ENCODE results near the gene PRKAG2.

PRKAG2 gene

DNA sequence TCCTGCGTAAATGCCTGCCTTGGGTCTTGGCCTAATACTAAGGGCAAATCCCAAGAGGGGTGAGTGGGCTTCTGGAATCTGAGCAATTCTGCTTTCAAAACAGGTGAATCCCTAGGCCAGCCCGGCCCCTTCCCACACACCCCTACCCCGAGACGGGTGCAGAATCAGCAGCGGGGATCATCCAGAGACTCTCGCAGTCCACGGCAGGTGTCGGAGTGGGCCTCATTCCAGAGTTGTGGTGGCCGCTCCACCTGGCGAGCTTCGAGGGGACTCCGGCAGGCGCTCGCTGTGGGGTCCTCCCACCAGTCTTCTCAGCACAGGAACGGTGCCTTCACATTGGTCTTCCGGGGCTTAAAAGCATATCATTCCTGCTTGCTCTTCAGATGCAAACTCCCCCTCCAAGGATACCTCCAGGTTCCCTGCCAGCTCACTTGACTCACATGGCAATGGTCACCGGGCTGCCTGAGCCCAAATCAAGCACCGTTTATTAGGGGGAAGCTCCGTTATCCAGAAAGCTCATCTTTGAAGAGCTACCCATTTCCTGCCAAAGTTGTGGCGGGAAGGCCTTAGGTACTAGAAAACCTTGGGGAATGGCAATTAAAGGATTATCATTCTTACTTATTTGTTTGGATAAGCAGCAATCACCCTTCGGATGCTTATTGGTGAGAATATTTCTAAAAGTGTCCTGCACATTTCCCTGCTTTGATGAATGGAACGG is 67.6 kb downstream of the PRKAG2 start:
- no peak for DNase-seq (ENCODE audit: low read depth)
- TF ChIP-seq, protein P1, sequence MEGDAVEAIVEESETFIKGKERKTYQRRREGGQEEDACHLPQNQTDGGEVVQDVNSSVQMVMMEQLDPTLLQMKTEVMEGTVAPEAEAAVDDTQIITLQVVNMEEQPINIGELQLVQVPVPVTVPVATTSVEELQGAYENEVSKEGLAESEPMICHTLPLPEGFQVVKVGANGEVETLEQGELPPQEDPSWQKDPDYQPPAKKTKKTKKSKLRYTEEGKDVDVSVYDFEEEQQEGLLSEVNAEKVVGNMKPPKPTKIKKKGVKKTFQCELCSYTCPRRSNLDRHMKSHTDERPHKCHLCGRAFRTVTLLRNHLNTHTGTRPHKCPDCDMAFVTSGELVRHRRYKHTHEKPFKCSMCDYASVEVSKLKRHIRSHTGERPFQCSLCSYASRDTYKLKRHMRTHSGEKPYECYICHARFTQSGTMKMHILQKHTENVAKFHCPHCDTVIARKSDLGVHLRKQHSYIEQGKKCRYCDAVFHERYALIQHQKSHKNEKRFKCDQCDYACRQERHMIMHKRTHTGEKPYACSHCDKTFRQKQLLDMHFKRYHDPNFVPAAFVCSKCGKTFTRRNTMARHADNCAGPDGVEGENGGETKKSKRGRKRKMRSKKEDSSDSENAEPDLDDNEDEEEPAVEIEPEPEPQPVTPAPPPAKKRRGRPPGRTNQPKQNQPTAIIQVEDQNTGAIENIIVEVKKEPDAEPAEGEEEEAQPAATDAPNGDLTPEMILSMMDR (IDR thresholded peaks at IDR 0.05; ENCODE audit: low read depth, low read length) = no peak
- TF ChIP-seq POLR2A (IDR thresholded peaks at IDR 0.05; ENCODE audit: extremely low read depth, insufficient read length) (no peak), MYC (IDR thresholded peaks at IDR 0.05; ENCODE audit: low read depth, low read length) (no peak)
- TF ChIP-seq, protein P2, sequence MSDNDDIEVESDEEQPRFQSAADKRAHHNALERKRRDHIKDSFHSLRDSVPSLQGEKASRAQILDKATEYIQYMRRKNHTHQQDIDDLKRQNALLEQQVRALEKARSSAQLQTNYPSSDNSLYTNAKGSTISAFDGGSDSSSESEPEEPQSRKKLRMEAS (IDR thresholded peaks at IDR 0.05; ENCODE audit: low read depth, low read length) = no peak
- H3K4me3 ChIP-seq (ENCODE audit: low read depth, low read length) = no peak overlapping the region

GRCh38 chr7:151808400-151809145 is 68.3 kb downstream of the PRKAG2 start:
- TF ChIP-seq POLR2A (IDR thresholded peaks at IDR 0.05; ENCODE audit: extremely low read depth, insufficient read length) (no peak), MYC (IDR thresholded peaks at IDR 0.05; ENCODE audit: low read depth, low read length) (no peak)
- TF ChIP-seq, protein P1 (IDR thresholded peaks at IDR 0.05; ENCODE audit: low read depth, low read length) = no peak
- TF ChIP-seq, protein P2 (IDR thresholded peaks at IDR 0.05; ENCODE audit: low read depth, low read length) = no peak
- H3K4me3 ChIP-seq (ENCODE audit: low read depth, low read length) = no peak overlapping the region
- no peak for DNase-seq (ENCODE audit: low read depth)

GRCh38 chr7:151807846-151808245 is 69.1 kb downstream of the PRKAG2 start:
- no peak overlapping the region for H3K4me3 ChIP-seq (ENCODE audit: low read depth, low read length)
- DNase-seq (ENCODE audit: low read depth) = no peak
- TF ChIP-seq, protein P2 (IDR thresholded peaks at IDR 0.05; ENCODE audit: low read depth, low read length) = no peak
- no peak for TF ChIP-seq POLR2A (IDR thresholded peaks at IDR 0.05; ENCODE audit: extremely low read depth, insufficient read length)
- TF ChIP-seq, protein P1 (IDR thresholded peaks at IDR 0.05; ENCODE audit: low read depth, low read length) = no peak
- no peak for TF ChIP-seq MYC (IDR thresholded peaks at IDR 0.05; ENCODE audit: low read depth, low read length)

DNA sequence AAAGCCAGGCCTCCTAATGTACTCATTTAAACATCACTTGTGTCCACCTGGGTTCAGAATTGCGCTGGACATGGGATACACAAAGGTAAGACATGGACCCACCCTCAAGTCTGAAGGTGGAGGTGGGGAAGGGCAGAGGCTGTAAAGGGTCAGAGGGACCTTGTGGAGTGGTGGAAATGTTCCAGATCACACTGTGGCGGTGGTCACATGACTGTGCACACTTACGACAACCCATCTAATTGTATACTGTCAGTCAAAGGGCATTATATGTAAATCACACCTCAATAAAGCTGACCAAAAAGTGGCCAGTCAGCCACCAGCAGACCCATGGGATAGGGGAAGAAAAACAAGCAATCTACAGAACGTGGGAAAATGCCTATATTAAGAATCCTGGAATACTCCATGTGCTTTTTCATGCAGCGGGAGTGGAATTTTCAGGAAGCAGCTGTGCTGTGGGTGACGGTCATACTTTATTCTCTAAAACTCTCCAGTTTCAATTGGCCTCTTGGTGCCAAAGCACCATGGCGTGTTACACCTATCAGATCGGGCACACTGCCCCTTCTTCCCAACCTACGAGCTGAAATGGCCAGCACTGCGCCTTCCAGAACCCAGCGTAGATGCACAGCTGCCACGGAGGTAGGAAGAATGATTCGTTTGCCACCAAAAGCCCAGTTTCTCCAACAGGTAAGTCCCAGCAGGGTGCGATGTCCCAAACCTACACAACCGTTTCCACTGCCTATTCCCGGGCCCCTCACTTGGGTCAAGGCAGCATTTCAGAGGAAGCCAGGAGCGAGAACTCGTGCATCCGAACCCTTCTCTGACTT is 69.8 kb downstream of the PRKAG2 start:
- H3K4me3 ChIP-seq (ENCODE audit: low read depth, low read length) = no peak overlapping the region
- DNase-seq (ENCODE audit: low read depth) = no peak
- TF ChIP-seq, protein P2 (IDR thresholded peaks at IDR 0.05; ENCODE audit: low read depth, low read length) = no peak
- TF ChIP-seq, protein P1 (IDR thresholded peaks at IDR 0.05; ENCODE audit: low read depth, low read length) = no peak
- no peak for TF ChIP-seq MYC (IDR thresholded peaks at IDR 0.05; ENCODE audit: low read depth, low read length)
- no peak for TF ChIP-seq POLR2A (IDR thresholded peaks at IDR 0.05; ENCODE audit: extremely low read depth, insufficient read length)

DNA sequence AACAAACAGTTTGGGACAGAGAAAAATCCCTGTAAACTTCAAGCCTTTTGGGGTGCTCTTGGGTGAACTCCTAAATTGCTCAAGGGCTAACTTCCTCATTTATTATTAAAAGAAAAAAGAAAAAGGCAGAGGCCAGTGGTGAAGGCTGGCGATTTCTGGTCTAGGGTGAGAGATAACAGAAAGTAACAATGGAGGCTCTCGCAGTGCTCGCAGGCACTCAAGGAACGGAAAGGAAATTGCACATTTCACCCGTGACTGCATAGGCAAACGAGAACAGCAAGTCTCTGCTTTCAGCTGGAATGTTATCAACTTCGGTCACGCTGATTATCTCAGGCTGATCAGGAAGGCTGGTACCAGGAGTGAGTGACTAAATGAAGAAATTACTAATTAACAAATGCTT is 70.7 kb downstream of the PRKAG2 start:
- peak; percentile 57 for DNase-seq (ENCODE audit: low read depth)
- TF ChIP-seq MYC (IDR thresholded peaks at IDR 0.05; ENCODE audit: low read depth, low read length) = no peak
- TF ChIP-seq, protein P2 (IDR thresholded peaks at IDR 0.05; ENCODE audit: low read depth, low read length) = no peak
- TF ChIP-seq, protein P1 (IDR thresholded peaks at IDR 0.05; ENCODE audit: low read depth, low read length) = no peak
- no peak for TF ChIP-seq POLR2A (IDR thresholded peaks at IDR 0.05; ENCODE audit: extremely low read depth, insufficient read length)

More for the DNA sequence above, 70.7 kb downstream of the PRKAG2 start:
- H3K4me3 ChIP-seq (ENCODE audit: low read depth, low read length) = no peak overlapping the region

Measured in NB4 (cell line).